Suprapubic skin (tissue), 3 donors: ENCODE data around the gene PISD.

Experiments used
- CTCF ChIP-seq, 2 donors: fragments of 200-600 bp in 1 of 2; fragments of 450-650 bp in 1 of 2; sonication (generic) in 1 of 2; IDR thresholded peaks; one replicate each; pipeline ENCODE4 v1.5.1; 2016 to 2019; ENCODE audit warnings: antibody characterized with exemption in 2 of 2, mild to moderate bottlenecking in 1 of 2, moderate library complexity in 1 of 2
- POLR2A ChIP-seq, 2 donors: fragments of 450-650 bp; IDR thresholded peaks; one replicate each; pipeline ENCODE4 v1.6.1; 2017; ENCODE audit warnings: antibody characterized with exemption in 2 of 2, mild to moderate bottlenecking in 2 of 2, moderate library complexity in 2 of 2

GRCh38 chr22:31611061-31611760 lies 50.8 kb downstream of the PISD start:
- no peak for TF ChIP-seq CTCF (IDR thresholded peaks at IDR 0.05)
- TF ChIP-seq POLR2A (IDR thresholded peaks at IDR 0.05), result no peak
